ENCODE data around the gene ATP6V0A4.

DNA sequence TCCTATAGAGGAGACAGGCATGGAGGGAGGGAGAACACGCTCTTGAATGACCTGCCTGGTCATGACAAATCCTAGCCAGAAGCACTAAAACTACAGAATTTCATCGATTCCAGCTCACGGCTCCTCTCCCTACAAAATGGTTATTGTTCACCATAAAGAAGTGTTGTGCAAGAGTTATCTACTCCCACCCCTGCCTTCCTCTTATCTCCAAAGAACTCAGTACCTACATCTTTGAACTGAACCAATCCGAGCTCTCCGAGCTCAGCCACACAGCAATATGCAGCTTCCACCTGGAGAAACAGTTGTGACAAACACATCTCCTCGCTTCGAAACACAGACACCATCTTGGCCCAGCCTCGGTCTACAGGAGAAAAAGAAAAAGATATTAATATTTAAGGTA lies 27.1 kb downstream of the ATP6V0A4 start:
- TF ChIP-seq, protein P1, sequence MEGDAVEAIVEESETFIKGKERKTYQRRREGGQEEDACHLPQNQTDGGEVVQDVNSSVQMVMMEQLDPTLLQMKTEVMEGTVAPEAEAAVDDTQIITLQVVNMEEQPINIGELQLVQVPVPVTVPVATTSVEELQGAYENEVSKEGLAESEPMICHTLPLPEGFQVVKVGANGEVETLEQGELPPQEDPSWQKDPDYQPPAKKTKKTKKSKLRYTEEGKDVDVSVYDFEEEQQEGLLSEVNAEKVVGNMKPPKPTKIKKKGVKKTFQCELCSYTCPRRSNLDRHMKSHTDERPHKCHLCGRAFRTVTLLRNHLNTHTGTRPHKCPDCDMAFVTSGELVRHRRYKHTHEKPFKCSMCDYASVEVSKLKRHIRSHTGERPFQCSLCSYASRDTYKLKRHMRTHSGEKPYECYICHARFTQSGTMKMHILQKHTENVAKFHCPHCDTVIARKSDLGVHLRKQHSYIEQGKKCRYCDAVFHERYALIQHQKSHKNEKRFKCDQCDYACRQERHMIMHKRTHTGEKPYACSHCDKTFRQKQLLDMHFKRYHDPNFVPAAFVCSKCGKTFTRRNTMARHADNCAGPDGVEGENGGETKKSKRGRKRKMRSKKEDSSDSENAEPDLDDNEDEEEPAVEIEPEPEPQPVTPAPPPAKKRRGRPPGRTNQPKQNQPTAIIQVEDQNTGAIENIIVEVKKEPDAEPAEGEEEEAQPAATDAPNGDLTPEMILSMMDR (conservative IDR thresholded peaks at IDR 0.05; ENCODE audit: low read depth, low read length), result no peak
- TF ChIP-seq EZH2phosphoT487 (IDR thresholded peaks at IDR 0.05; ENCODE audit: borderline replicate concordance, low read length), result no peak

Data from PC-3 (cell line).